ENCODE data around the gene LAMB3. TPM values are rescaled to one million over a fixed set of nuclear protein-coding genes. Genes with fewer than 3 reads are reported as not detected.

LAMB3 gene
- total RNA-seq, 2 experiments from 2014 or later, result 0.88 to 0.89 TPM

DNA sequence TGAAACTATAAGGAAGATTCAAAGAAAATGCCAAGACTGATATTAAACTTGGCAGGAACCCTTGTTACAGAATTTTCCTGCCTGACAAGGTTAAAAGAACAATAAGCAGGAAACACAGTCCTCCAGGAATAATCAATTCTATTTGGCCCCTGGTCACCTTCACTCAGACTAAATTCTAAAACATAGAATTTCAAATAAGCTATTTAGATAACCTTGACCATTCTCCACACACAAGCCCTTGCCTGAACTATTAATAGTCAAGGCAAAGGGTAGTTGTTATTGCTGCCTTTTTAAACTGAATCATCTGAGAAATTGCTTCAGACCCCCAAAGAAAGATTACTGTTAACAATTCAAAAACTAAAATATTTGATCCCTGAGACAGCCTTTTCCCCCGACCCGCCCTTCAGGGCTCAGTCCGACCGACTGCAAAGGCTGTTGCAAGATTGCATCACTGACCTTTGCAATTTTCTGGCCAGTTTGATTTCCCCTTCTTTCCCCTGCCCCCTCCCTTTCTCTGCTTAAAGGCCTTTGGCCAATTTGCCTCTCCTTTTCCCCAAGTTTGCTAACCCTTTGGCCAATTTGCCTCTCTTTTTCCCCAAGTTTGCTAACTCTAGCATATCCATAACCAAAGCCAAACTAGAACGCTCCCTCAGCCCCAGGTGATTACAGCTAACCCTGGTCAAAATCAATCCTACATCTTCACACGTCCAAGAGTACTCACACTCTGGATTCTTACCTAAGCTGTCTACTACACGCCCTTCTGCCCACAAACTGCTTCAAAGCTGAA is 21.6 kb upstream of the LAMB3 start:
- H3K9me3 Mint-ChIP-seq, result no peaks in the 10 kb centered on the region
- H3K4me3 Mint-ChIP-seq, result peak overlapping the region; percentile 76
- H3K27me3 Mint-ChIP-seq, result peaks cover 52% of the 10 kb centered on the region
- H3K27ac Mint-ChIP-seq, result peak overlapping the region; percentile 44
- peaks cover 36% of the 10 kb centered on the region for H3K4me1 Mint-ChIP-seq
- no peak for DNase-seq
- H3K36me3 Mint-ChIP-seq, result peaks cover 11% of the 10 kb centered on the region

DNA sequence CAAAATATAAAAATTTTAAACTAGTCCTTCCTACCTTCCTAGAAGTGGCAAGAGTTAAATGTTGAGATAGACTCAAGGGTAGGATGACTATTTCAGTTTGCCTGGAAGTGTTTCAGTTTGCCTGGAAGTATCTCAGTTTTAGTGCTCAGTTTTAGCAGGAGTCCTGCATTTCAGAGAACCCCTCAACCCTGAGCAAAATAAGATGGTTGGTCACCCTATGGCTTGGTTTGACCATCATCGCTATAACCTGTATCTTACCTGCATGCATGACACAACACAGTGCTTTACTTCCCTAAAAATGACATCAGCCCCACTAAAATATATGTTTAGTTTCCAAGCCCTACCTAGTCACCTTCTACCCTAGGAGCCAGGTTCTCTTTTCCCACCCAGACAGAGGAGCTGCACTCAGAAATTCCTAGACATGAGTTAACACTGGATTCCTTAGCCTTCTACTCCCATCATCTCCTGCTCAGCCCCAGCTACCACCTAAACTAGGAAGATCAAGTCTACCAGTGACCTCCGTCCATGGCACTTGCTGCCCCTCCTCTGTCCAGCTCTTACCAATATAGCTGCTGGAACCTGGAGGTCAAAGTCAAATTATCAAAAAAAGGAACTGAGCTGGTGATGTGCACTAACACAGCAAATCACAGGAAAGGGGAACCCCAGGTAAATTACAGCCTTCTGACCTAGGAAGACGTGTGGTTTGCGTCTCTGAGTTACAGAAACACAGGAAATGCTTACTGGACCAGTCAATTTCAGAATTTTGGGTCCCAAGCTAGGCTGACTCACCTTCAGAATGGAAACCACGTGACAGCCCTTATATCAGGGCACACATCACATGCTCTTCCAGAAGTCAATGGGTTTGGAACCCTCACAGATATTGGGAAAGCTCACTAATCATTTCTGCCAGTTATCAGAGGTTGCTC is 20.7 kb upstream of the LAMB3 start:
- Mint-ChIP-seq H3K9me3 (no peaks in the 10 kb centered on the region), H3K4me1 (peaks cover 36% of the 10 kb centered on the region), H3K27me3 (peaks cover 47% of the 10 kb centered on the region), H3K4me3 (no peak overlapping the region), H3K27ac (peak overlapping the region; percentile 65), H3K36me3 (peaks cover 11% of the 10 kb centered on the region)
- peak; percentile 44 for DNase-seq

DNA sequence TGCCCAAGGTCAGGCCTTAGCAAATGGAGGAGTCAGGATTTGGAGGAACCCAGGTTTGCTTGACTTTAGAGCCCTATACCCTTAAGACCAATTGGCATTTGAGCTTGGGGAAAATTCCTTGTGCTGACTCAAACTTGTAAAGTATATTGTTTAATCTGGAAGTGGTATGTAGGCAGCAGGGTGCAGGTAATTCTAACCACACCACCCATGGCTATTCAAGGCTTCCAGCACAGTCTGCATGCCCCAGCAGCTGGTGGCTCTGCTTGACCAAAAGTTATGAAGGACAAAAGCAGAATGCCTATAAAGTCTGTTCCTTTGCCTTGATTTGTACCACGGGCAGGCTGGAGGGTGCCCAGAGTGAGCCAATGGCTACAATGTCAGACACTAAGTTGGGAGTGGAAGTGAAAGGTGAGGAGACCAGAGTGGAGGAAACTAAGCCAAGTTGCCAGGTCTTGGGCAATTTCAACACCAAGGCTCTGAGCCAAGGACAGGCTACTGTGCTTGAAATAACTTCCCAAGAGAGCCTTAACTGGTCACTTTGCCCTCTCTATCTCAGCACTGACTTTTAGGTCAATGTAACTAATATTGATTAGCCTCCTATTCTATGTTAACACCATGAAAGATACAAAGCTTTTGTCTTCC is 18.3 kb upstream of the LAMB3 start:
- H3K9me3 Mint-ChIP-seq, result no peaks in the 10 kb centered on the region
- no peak overlapping the region for H3K27ac Mint-ChIP-seq
- H3K4me1 Mint-ChIP-seq, result peaks cover 31% of the 10 kb centered on the region
- no peak for DNase-seq
- peaks cover 5% of the 10 kb centered on the region for H3K36me3 Mint-ChIP-seq
- H3K4me3 Mint-ChIP-seq, result no peak overlapping the region
- H3K27me3 Mint-ChIP-seq, result peaks cover 23% of the 10 kb centered on the region

DNA sequence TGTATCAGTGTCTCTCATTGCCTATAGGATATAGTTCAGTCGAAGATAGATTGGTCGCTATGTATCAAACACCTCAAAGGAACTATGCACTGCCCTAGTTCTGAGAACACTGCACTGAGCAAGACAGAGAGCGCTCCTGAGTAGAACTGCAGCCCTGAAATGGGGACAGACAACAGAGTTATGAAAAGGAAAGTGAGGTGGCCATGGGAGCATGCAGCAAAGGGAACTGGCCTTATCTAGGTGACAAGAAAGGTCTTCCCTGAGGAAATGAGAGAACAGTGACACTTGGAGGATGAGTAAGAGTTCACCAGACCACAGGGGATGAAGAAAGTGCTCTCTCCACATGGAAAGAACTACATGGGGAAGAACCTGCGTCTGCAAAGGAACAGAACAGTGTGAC is 15.5 kb upstream of the LAMB3 start:
- DNase-seq, result no peak
- Mint-ChIP-seq H3K9me3 (no peaks in the 10 kb centered on the region), H3K36me3 (no peaks in the 10 kb centered on the region), H3K27ac (no peak overlapping the region), H3K27me3 (no peaks in the 10 kb centered on the region), H3K4me3 (no peak overlapping the region), H3K4me1 (peaks cover 5% of the 10 kb centered on the region)

DNA sequence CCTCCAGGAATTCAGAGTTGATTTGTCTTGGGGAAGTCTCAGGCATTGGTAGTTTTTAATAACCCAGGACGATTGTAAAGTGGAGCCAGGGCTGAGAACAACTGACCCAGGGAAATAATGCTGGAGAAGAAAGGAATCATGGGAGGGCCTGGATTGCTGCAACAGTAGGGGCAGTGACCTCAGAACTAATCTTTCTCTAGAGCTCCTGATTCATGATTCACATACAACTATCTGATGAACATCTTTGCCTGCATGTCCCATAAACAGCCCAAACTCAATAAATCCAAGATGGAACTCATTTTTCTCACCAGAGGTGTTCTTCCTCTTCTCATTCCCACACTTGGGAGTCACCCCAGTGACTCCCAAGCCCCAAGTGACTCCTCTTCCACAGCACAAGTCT is 14.9 kb upstream of the LAMB3 start:
- Mint-ChIP-seq H3K9me3 (no peaks in the 10 kb centered on the region), H3K27ac (no peak overlapping the region), H3K4me3 (no peak overlapping the region), H3K36me3 (no peaks in the 10 kb centered on the region), H3K4me1 (peaks cover 2% of the 10 kb centered on the region), H3K27me3 (no peaks in the 10 kb centered on the region)
- DNase-seq, result no peak

DNA sequence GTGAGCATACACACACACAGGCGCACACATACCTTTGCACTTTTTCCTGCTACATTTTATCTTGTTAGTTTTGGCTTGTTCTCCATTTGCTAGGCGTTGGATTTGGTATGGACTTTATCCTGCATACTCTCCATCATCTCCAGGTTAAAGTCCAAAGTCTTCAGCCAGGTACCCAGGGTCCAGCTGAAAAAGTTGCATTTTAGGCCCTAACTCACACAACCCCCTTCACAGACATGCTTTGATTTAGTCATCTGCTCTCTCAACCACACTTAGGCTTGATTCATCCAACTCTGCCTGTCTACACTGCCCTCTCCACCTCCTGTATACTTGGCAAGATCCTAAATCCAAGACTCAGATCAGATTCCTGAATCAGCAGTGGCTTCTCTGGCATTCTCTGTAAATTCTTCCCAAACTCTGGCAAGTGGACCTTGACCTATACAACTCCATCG is 10.7 kb upstream of the LAMB3 start:
- peaks cover 11% of the 10 kb centered on the region for H3K27me3 Mint-ChIP-seq
- no peak for DNase-seq
- H3K27ac Mint-ChIP-seq, result no peak overlapping the region
- no peak overlapping the region for H3K4me3 Mint-ChIP-seq
- H3K36me3 Mint-ChIP-seq, result no peaks in the 10 kb centered on the region
- peaks cover 9% of the 10 kb centered on the region for H3K4me1 Mint-ChIP-seq
- H3K9me3 Mint-ChIP-seq, result no peaks in the 10 kb centered on the region

DNA sequence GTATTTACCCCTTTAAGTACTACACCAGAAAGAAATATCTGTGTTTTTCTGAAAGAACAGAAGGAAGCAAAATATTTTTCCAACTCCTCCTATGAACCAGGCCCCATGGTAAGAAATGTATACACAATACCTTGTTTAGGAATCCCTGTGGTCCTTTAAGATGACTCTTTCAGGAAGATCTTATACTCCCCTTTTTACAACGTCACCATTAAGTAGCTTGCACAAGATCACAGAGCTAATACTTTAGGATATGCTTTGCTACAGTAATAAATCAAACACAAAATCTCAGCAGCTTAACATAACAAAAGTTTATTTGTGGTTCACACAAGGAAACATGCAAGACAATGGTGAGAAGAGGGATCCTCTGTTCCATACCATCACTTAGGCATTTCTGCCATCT is 8.8 kb upstream of the LAMB3 start:
- no peak overlapping the region for H3K27ac Mint-ChIP-seq
- H3K4me1 Mint-ChIP-seq, result peaks cover 9% of the 10 kb centered on the region
- no peaks in the 10 kb centered on the region for H3K36me3 Mint-ChIP-seq
- H3K27me3 Mint-ChIP-seq, result peaks cover 11% of the 10 kb centered on the region
- no peak overlapping the region for H3K4me3 Mint-ChIP-seq
- no peaks in the 10 kb centered on the region for H3K9me3 Mint-ChIP-seq
- no peak for DNase-seq

DNA sequence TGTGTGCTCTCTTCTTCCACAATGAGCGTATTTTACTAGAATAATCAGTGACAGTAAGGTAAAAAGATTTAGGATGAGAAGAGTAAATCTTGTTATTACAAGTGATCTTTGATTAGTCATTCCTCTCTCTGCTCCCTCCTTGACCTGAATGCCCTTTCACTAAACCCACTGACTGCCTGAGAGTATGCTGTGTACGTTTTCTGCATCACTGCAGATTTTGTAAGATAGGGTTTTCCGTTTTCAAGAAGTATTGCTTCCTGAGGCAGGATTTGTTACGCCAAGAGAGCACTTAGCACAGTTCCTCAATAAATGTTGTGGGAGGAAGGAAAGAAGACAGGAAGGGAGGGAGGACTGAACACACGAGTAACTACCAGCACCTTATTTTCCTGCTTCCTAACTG is 7.7 kb upstream of the LAMB3 start:
- no peak overlapping the region for H3K27ac Mint-ChIP-seq
- H3K4me3 Mint-ChIP-seq, result no peak overlapping the region
- DNase-seq, result no peak
- H3K36me3 Mint-ChIP-seq, result no peaks in the 10 kb centered on the region
- H3K27me3 Mint-ChIP-seq, result peaks cover 11% of the 10 kb centered on the region
- peaks cover 9% of the 10 kb centered on the region for H3K4me1 Mint-ChIP-seq
- no peaks in the 10 kb centered on the region for H3K9me3 Mint-ChIP-seq

DNA sequence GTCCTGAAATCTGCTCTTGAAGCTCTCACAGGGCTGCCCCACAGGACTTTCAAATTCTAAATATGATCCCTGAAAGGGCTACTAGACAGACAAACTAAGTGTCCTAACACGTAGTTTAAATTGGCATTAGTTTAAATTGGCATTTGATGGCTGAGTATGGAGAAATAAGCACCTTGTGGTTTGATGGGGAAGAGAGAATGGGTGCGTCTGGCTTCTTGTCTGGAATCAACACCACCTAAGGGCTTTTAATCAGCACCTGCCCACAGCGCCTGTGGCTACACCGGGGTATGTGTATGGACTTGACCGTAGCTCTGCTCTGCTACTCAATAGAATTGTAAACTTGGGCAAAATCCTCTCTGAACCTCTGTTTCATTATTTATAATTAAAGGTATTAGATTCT is 5.7 kb upstream of the LAMB3 start:
- no peak for DNase-seq
- H3K27ac Mint-ChIP-seq, result no peak overlapping the region
- H3K36me3 Mint-ChIP-seq, result no peaks in the 10 kb centered on the region
- peaks cover 17% of the 10 kb centered on the region for H3K4me1 Mint-ChIP-seq
- H3K9me3 Mint-ChIP-seq, result no peaks in the 10 kb centered on the region
- H3K4me3 Mint-ChIP-seq, result no peak overlapping the region
- H3K27me3 Mint-ChIP-seq, result peaks cover 11% of the 10 kb centered on the region

DNA sequence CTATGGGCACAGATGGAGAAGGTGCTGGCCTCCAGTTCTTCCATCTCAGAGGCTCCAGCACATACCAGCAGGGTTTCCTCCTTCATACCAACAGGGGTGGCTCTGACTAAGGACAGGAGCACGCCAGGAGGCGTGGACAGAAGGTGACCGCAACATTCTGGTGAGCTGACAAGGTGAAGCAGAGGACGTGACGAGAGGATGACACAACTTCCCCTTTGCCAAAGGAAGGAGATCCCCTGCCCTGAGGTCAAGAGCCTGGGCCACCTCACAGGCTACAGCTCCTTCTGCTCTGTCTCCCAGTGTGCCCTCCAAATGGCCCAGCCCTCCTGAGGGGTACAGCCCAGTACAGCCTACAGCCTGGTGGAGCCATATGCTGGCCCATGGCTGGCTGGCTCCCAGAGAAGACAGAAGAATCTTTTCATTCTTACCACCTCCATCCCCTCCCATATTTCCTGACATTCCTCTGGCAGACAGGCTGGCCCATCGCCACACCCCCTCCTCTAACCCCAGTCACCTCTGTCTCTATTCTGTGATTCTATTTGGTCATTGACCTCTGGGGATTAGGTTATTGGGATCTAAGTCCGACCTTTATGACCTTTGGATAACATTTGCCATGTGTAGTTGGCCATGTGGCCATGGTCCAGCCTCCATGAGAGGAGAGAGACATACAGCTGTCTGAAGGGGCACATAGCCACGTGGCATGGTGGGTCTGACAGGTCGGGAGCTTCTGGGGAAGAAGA is 5.1 kb upstream of the LAMB3 start:
- no peak overlapping the region for H3K27ac Mint-ChIP-seq
- H3K27me3 Mint-ChIP-seq, result peaks cover 11% of the 10 kb centered on the region

DNA sequence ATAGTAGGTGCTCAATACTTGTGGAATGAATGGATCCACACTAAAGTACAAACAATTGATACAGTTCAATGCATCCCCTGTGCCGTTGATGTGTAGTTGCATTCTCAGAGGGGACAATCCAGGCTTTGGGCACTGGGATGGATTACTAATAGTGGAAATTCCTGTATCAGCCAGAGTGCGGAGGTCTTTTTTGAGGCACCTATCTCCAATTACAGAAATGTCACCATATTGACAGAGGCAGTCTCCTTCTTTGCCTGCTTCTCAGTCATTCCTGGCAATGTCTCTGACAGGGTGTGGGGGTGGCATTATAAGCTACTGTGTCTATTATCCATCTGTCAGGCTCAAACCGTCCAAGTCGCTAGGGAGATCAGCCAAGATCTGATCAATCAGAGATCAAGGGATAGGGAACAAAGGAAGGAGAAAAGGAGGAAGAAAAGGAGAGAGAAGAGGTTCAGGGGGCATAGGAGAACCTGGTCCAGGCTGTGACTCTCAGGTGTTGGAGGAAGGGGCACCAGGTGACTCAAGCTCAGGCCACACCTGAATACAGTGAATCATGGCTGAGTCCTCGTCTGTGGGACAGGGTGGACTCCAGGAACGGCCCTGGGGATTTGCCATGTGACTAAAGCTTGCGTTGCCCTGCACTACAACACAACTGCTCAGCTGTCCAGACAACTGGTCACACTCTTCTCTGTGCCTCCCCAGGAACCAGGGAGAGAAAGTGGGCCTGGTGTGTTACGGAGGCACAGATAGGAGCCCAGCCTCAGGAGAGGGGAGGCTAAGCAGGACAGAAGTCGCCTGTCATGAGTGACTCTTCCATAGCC is 3.4 kb upstream of the LAMB3 start:
- H3K36me3 Mint-ChIP-seq, result no peaks in the 10 kb centered on the region
- H3K9me3 Mint-ChIP-seq, result no peaks in the 10 kb centered on the region
- H3K4me3 Mint-ChIP-seq, result no peak overlapping the region
- DNase-seq, result no peak
- H3K27me3 Mint-ChIP-seq, result peaks cover 11% of the 10 kb centered on the region
- H3K27ac Mint-ChIP-seq, result no peak overlapping the region
- peaks cover 32% of the 10 kb centered on the region for H3K4me1 Mint-ChIP-seq

More for the DNA sequence above, 5.1 kb upstream of the LAMB3 start:
- Mint-ChIP-seq H3K4me3 (no peak overlapping the region), H3K9me3 (no peaks in the 10 kb centered on the region), H3K36me3 (no peaks in the 10 kb centered on the region), H3K4me1 (peaks cover 23% of the 10 kb centered on the region)
- no peak for DNase-seq

DNA sequence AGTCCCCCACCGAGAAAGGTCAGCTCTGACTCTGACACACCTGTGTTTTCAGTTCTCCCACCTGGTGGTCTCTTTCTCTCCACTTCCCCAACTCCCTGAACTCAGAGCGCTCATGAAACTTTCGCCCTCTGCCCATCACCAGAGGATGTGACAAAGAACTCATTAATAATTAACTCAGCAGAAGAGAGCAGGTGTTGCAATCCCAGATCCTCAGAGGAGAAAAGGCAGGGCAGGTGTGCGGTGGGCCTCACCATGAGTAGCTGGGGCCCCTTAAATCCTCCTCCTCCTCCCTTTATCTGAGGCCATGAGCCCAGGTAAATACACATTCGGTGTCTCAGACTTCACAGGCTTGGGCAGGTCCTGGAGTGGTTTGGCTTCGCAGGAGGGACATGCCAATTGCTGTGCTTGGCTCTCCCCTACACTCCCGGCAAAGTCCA is 1.7 kb upstream of the LAMB3 start:
- Mint-ChIP-seq H3K27ac (no peak overlapping the region), H3K4me1 (peaks cover 30% of the 10 kb centered on the region), H3K27me3 (peaks cover 5% of the 10 kb centered on the region), H3K4me3 (no peak overlapping the region), H3K36me3 (no peaks in the 10 kb centered on the region), H3K9me3 (no peaks in the 10 kb centered on the region)
- DNase-seq, result no peak

DNA sequence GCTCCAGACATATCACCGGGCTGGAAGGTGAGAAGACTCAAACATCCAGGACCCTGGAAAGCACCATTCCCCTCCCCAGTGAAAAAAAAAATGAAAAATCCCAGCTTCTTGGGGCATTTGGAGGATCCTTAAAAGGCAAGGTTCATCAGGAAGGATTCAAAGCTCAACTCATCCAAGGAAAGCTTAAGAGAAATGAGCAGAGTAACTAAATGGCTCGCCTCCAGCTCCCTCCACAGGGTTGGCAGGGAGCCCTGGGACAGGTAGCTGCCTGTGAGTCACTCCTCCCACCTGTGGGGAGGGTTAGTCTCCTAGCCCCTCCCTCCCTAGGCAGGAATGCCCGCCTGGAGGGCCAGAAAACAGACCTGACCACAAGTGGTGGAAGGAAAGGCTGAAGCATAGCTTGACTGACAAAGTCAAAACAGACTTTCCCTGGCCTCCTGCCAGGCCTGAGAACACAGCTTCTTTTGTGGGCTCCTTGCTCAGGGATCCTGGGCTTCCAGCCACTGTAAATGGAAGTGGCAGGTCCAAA is 712 bp upstream of the LAMB3 start:
- Mint-ChIP-seq H3K4me3 (no peak overlapping the region), H3K4me1 (peaks cover 30% of the 10 kb centered on the region), H3K9me3 (no peaks in the 10 kb centered on the region), H3K36me3 (no peaks in the 10 kb centered on the region), H3K27me3 (no peaks in the 10 kb centered on the region), H3K27ac (no peak overlapping the region)
- peak; percentile 63 for DNase-seq

Data from activated naive CD8-positive, alpha-beta T cell treated with anti-CD3 and anti-CD28 coated beads for 36 hours (primary cell).